ENCODE measurements around the gene ACVR1B.

DNA sequence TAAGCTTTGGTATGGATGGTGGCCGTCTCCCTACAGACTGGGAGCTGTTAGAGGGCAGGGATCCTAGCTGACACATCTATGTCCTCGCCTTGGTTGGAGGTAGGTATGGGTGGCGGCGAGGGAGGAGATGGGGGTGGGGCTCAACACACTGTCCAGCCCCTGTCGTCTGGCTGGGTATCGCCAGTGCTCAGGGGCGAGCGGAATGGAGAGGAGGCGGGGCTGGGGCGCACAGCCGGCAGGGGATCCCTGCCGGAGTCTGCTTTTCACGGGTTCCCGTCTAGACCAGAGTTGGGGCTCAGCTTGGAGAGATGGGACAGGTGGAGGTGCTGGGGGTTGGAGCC, 71.3 kb downstream of the ACVR1B start:
- TF ChIP-seq, protein P1, sequence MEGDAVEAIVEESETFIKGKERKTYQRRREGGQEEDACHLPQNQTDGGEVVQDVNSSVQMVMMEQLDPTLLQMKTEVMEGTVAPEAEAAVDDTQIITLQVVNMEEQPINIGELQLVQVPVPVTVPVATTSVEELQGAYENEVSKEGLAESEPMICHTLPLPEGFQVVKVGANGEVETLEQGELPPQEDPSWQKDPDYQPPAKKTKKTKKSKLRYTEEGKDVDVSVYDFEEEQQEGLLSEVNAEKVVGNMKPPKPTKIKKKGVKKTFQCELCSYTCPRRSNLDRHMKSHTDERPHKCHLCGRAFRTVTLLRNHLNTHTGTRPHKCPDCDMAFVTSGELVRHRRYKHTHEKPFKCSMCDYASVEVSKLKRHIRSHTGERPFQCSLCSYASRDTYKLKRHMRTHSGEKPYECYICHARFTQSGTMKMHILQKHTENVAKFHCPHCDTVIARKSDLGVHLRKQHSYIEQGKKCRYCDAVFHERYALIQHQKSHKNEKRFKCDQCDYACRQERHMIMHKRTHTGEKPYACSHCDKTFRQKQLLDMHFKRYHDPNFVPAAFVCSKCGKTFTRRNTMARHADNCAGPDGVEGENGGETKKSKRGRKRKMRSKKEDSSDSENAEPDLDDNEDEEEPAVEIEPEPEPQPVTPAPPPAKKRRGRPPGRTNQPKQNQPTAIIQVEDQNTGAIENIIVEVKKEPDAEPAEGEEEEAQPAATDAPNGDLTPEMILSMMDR (conservative IDR thresholded peaks at IDR 0.05) = no peak
- no peak for TF ChIP-seq EZH2 (IDR thresholded peaks at IDR 0.05; ENCODE audit: low read depth)

Measured in PC-9 (cell line).